AG04450 (cell line): ENCODE measurements around the gene LONP1. TPM values are rescaled to one million over a fixed set of nuclear protein-coding genes. Genes with fewer than 3 reads are reported as not detected.
A peak's percentile ranks its signal among the peaks of the same experiment; 100 is the strongest.

Experiments used
- CTCF ChIA-PET: fragments of 300-600, 350-600 bp; formaldehyde crosslinking; extraction: SDS; loops from one replicate; lab custom pipeline; 2022; ENCODE audit warnings: antibody characterized with exemption, inconsistent platforms; lab: Charles Lee
- POLR2A ChIA-PET: fragments of 350-600 bp; formaldehyde crosslinking; extraction: SDS; loops from one replicate; lab custom pipeline; 2021; ENCODE audit warnings: antibody characterized with exemption, inconsistent platforms; lab: Yijun Ruan, JAX
- DNase-seq: peaks from one replicate; pipeline ENCODE4 v3.0.0-alpha.2; 2011; ENCODE audit warnings: low read depth, low spot score
- H3K27ac ChIP-seq: one replicate; pipeline ENCODE4 v1.5.1; 2012; ENCODE audit warnings: low read depth, low read length, control low read depth
- H3K27me3 ChIP-seq: one replicate; pipeline ENCODE4 v1.6.0; 2012; ENCODE audit warnings: low read length; ENCODE audit not compliant: control insufficient read depth, insufficient read depth
- H3K4me3 ChIP-seq: 2 replicates; pipeline ENCODE4 v1.5.1; 2011; ENCODE audit warnings: mild to moderate bottlenecking, low read depth, low read length, control low read depth
- H3K9me3 ChIP-seq: 2 replicates; pipeline ENCODE4 v1.5.1; 2012; ENCODE audit warnings: low read length; ENCODE audit not compliant: control insufficient read depth, insufficient read depth
- polyA plus RNA-seq: library from polyadenylated mRNA; depleted of rRNA; stranded (reverse); fragments of >200 nt; gene quantifications from 2 replicates; pipeline ENCODE4 v1.2.3, GENCODE V29; 2011
- TF ChIP-seq, protein P1 (sequence below): IDR thresholded peaks from 2 replicates; pipeline ENCODE4 v1.5.1; 2011; ENCODE audit warnings: low read depth, low read length, control low read depth, inconsistent platforms

The LONP1 gene
- polyA plus RNA-seq, 1 experiment: 37.8 TPM

DNA sequence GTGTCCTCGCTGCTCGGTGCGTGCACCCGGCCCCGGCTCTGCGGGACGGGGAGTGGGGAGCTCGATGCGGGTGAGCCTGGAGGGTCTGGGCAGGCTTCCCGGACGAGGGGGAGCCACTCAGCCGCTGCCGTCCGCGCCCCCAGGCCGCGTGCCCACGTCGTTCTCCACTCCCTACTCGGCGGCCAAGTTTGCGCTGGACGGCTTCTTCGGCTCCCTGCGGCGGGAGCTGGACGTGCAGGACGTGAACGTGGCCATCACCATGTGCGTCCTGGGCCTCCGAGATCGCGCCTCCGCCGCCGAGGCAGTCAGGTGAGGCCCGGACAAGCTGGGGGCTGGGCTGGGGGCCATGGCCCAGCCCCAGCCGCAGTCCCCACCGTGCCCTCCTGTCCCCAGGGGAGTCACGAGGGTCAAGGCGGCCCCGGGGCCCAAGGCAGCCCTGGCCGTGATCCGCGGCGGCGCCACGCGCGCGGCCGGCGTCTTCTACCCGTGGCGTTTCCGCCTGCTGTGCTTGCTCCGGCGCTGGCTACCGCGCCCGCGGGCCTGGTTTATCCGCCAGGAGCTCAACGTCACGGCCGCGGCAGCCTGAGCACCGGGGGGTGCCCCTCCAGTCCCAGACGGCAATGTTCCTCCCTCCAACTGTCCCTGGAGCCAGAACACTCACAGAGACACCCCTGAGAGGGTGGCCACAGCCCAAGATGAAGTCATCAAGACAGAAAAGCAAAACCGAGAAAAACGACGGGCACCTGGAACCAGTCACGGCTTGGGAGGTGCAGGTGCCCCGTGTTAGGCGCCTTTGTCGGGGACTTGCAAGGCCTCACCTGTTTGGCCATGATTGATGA is 32.4 kb downstream of the LONP1 start:
- POLR2A ChIA-PET: interaction anchor here (0.8 to 1.6 kb wide), 4 partner anchors 13 to 215 kb away, joined by 5 to 9 read pairs (median 6); partner anchors contain the start of genes CATSPERD, LONP1, SAFB and SAFB2
- H3K4me3 ChIP-seq: peak overlapping the region; percentile 64
- TF ChIP-seq, protein P1, sequence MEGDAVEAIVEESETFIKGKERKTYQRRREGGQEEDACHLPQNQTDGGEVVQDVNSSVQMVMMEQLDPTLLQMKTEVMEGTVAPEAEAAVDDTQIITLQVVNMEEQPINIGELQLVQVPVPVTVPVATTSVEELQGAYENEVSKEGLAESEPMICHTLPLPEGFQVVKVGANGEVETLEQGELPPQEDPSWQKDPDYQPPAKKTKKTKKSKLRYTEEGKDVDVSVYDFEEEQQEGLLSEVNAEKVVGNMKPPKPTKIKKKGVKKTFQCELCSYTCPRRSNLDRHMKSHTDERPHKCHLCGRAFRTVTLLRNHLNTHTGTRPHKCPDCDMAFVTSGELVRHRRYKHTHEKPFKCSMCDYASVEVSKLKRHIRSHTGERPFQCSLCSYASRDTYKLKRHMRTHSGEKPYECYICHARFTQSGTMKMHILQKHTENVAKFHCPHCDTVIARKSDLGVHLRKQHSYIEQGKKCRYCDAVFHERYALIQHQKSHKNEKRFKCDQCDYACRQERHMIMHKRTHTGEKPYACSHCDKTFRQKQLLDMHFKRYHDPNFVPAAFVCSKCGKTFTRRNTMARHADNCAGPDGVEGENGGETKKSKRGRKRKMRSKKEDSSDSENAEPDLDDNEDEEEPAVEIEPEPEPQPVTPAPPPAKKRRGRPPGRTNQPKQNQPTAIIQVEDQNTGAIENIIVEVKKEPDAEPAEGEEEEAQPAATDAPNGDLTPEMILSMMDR: no peak
- H3K27me3 ChIP-seq: no peaks in the 10 kb centered on the region
- no peak for DNase-seq
- H3K27ac ChIP-seq: no peak overlapping the region
- peaks cover 14% of the 10 kb centered on the region; the same call in 1 of the 2 replicates for H3K9me3 ChIP-seq
- CTCF ChIA-PET: interaction anchor here (0.6 to 3.5 kb wide), 15 partner anchors 8 to 1718 kb away, joined by 3 to 23 read pairs (median 3); no protein-coding TSS in a partner anchor

DNA sequence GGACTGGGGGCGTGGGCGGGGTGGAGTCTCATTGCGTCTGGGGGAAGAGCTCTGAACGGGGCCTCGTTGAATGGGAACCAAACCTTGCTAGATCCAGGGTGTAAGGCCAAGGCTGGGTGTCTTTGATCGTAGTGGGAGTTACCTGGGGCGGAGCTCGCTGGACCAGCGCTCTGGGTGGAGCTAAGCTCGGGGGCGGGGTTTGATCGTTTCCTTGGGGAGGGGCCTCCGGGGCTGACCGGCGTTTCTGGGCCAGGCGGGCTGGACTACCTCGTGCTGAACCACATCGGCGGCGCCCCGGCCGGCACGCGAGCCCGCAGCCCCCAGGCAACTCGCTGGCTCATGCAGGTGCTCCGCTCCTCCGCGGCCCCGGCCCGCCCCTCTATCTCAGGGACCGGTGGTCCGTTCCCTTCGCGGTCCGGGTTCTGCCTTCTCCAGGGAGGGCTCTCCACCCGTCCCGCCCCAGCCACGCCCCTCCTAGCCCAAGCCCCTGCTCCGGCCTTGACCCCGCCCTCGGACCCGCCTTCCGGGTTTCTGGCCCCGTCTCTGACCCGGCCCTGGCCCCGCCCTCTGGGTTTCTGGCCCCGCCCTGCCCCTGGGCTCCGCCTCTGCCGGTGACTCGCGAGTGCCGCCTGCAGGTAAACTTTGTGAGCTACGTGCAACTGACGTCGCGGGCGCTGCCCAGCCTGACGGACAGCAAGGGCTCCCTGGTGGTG is 33.1 kb downstream of the LONP1 start:
- Histone ChIP-seq H3K4me3 (peak overlapping the region; percentile 64), H3K27me3 (no peaks in the 10 kb centered on the region), H3K9me3 (peaks cover 14% of the 10 kb centered on the region; the same call in 1 of the 2 replicates), H3K27ac (peak overlapping the region; percentile 2)
- ChIA-PET POLR2A (interaction anchor here (0.8 to 1.6 kb wide), 4 partner anchors 12 to 216 kb away, joined by 5 to 9 read pairs (median 6); partner anchors contain the start of genes CATSPERD, LONP1, SAFB and SAFB2), CTCF (interaction anchor here (0.6 to 3.5 kb wide), 15 partner anchors 9 to 1718 kb away, joined by 3 to 23 read pairs (median 3); no protein-coding TSS in a partner anchor)
- peak; percentile 74 for DNase-seq
- TF ChIP-seq, protein P1: peak; percentile 81

DNA sequence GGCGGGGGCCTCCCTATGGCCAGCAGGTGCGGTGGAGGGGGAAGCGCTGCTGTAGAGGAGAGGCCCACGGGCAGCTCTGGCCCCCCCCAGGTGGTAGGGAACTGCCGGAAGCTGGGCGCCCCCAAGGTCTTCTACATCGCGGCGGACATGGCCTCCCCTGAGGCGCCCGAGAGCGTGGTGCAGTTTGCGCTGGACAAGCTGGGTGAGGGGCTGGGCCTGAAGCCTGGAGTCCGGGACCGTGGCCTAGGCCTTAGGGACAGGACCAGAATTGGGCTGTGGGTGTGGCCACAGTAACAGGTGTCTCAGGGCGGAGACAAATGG is 33.7 kb downstream of the LONP1 start:
- ChIA-PET POLR2A (interaction anchor here (1.3 to 1.6 kb wide), 2 partner anchors 34 to 64 kb away, joined by 5 to 7 read pairs; partner anchors contain the start of genes CATSPERD, LONP1, SAFB and SAFB2), CTCF (interaction anchor here (1.0 to 1.5 kb wide), 2 partner anchors 21 to 65 kb away, joined by 3 to 6 read pairs; no protein-coding TSS in a partner anchor)
- TF ChIP-seq, protein P1: no peak

GRCh38 chr19:5684694-5685430 is 35.1 kb downstream of the LONP1 start:
- Histone ChIP-seq H3K9me3 (peaks cover 14% of the 10 kb centered on the region; the same call in 1 of the 2 replicates), H3K4me3 (no peak overlapping the region), H3K27me3 (no peaks in the 10 kb centered on the region), H3K27ac (no peak overlapping the region)
- DNase-seq: no peak
- ChIA-PET CTCF (no interaction called here), POLR2A (no interaction called here)
- TF ChIP-seq, protein P1: no peak

More for the DNA sequence above, 33.7 kb downstream of the LONP1 start:
- Histone ChIP-seq H3K27ac (peak overlapping the region; percentile 2), H3K4me3 (peak overlapping the region; percentile 64), H3K27me3 (no peaks in the 10 kb centered on the region), H3K9me3 (peaks cover 14% of the 10 kb centered on the region; the same call in 1 of the 2 replicates)
- no peak for DNase-seq
